HCT116 (cell line): ENCODE measurements around the gene CALML4.

Source experiments
- CTCF ChIP-seq, 3 experiments: fragments of 200-600 bp in 1 of 3; sonication (generic) in 1 of 3; IDR thresholded peaks in 2 of 3; conservative IDR thresholded peaks in 1 of 3; 2 replicates each; pipeline ENCODE4 v1.5.1; 2012 to 2017; ENCODE audit warnings: low read depth in 2 of 3, low read length in 2 of 3, antibody characterized with exemption in 1 of 3, borderline replicate concordance in 1 of 3, control low read depth in 1 of 3, mild to moderate bottlenecking in 1 of 3, mixed read lengths in 1 of 3, mixed run types in 1 of 3, moderate library complexity in 1 of 3; ENCODE audit not compliant: insufficient read depth in 1 of 3
- EGR1 ChIP-seq: IDR thresholded peaks from 2 replicates; pipeline ENCODE4 v1.6.1; 2012; ENCODE audit warnings: low read depth
- POLR2A ChIP-seq: IDR thresholded peaks from 2 replicates; pipeline ENCODE4 v1.7.0; 2011; ENCODE audit warnings: borderline replicate concordance; ENCODE audit not compliant: insufficient read depth, insufficient read length; ENCODE audit errors: extremely low read depth

GRCh38 chr15:68192117-68192516 is 13.0 kb downstream of the CALML4 start:
- TF ChIP-seq CTCF (IDR thresholded peaks at IDR 0.05 in 2 of 3, conservative IDR thresholded peaks at IDR 0.05 in 1 of 3; ENCODE audit: borderline replicate concordance in 1 of 3, insufficient read depth in 1 of 3, low read depth in 2 of 3, low read length in 2 of 3), result no peak
- TF ChIP-seq EGR1, result no peak
- TF ChIP-seq POLR2A, result no peak
